Coronary artery (tissue), 2 donors: ENCODE measurements around the gene RHNO1.

Experiments
- DNase-seq: peaks from one replicate; pipeline ENCODE4 v3.0.0-alpha.2; 2017; ENCODE audit warnings: low spot score
- H3K27ac ChIP-seq, 2 donors: fragments of 200-600 bp; sonication (generic); one replicate each; pipeline ENCODE4 v1.5.1; 2016 to 2019
- H3K4me3 ChIP-seq: fragments of 200-600 bp; sonication (generic); 2 replicates; pipeline ENCODE4 v1.5.1; 2016; ENCODE audit warnings: mild to moderate bottlenecking, moderate library complexity
- CTCF ChIP-seq: fragments of 200-600 bp; sonication (generic); IDR thresholded peaks from one replicate; pipeline ENCODE4 v1.5.1; 2019; ENCODE audit warnings: antibody characterized with exemption

Gene RHNO1

GRCh38 chr12:2835691-2836403, 41.2 kb upstream of the RHNO1 start:
- no peak for DNase-seq
- Histone ChIP-seq H3K4me3 (no peak overlapping the region), H3K27ac (no peak overlapping the region)
- TF ChIP-seq CTCF = no peak

- no peak overlapping the region for H3K27ac ChIP-seq
- H3K4me3 ChIP-seq = no peak overlapping the region
- DNase-seq = no peak
- TF ChIP-seq CTCF = no peak
These were observed 40.4 kb upstream of the RHNO1 start for GRCh38 chr12:2836574-2836973.

- Histone ChIP-seq H3K27ac (peak overlapping the region in 1 of 2 donors; percentile 71), H3K4me3 (no peak overlapping the region)
- TF ChIP-seq CTCF = no peak
- no peak for DNase-seq
These were observed 35.9 kb upstream of the RHNO1 start for GRCh38 chr12:2841056-2841650.

- no peak for DNase-seq
- Histone ChIP-seq H3K4me3 (no peak overlapping the region), H3K27ac (peak overlapping the region; percentile 61 to 77)
- TF ChIP-seq CTCF = no peak
These were observed 34.1 kb upstream of the RHNO1 start for GRCh38 chr12:2842948-2843347.

- no peak for TF ChIP-seq CTCF
- no peak for DNase-seq
- peak overlapping the region; percentile 61 to 77 for H3K27ac ChIP-seq
These were observed 32.2 kb upstream of the RHNO1 start for GRCh38 chr12:2844786-2845185.

GRCh38 chr12:2845280-2845679, 31.7 kb upstream of the RHNO1 start:
- Histone ChIP-seq H3K4me3 (no peak overlapping the region), H3K27ac (peak overlapping the region; percentile 61 to 77)
- DNase-seq = peak; percentile 83
- TF ChIP-seq CTCF = no peak

More at GRCh38 chr12:2844786-2845185, 32.2 kb upstream of the RHNO1 start:
- H3K4me3 ChIP-seq = no peak overlapping the region

GRCh38 chr12:2851931-2852330, 25.1 kb upstream of the RHNO1 start:
- Histone ChIP-seq H3K27ac (no peak overlapping the region), H3K4me3 (no peak overlapping the region)
- no peak for DNase-seq
- no peak for TF ChIP-seq CTCF
